Measurements from ENCODE around the gene SYCE3. TPM values are rescaled to one million over a fixed set of nuclear protein-coding genes. Genes with fewer than 3 reads are reported as not detected.
A peak's percentile ranks its signal among the peaks of the same experiment; 100 is the strongest.

The SYCE3 gene
- polyA plus RNA-seq, 1 experiment, result not detected

DNA sequence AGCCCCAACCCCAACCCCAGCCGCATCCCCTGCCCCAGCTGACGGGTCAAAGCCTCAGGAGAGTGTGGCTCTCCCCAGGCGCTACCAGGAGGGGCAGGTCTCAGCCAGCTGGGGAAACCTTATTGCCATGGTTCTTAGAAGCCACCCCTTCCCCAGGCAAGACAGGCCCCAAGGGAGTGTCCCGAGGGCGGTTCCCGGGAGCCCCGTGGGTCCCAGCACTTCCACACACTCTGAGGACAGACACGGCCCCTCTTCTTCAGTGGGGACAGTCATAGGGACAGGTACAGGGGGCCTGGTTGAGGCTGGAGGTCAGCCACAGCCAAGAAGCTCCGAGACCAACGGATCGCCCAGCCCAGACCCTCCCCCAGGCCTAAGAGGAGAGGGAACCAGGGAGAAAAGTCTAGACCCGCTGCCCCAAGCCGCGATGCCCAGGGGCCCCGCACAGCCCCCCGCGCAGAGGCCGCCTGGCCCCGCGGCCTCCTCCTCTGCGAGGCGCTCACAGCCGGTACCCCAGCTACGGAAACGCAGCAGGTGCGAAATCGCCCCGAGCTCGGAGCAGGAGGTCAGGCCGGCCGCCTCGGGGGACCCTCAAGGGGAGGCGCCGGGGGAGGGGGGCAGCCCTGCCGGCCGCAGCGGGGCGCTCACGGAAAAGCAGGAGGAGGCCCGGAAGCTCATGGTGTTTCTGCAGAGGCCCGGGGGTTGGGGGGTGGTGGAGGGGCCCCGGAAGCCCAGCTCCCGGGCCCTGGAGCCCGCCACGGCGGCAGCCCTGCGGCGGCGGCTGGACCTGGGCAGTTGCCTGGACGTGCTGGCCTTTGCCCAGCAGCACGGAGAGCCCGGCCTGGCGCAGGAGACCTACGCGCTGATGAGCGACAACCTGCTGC, 14.4 kb downstream of the SYCE3 start:
- CTCF ChIA-PET, result interaction anchor here (0.8 to 2.0 kb wide), 4 partner anchors 12 to 22 kb away, joined by 4 to 16 read pairs (median 6); partner anchors contain the start of gene SYCE3
- no peak overlapping the region for H3K4me3 ChIP-seq (ENCODE audit: low read depth, low read length)
- peaks cover 31% of the 10 kb centered on the region for H3K27me3 ChIP-seq (ENCODE audit: control insufficient read depth, insufficient read depth, low read length)
- H3K36me3 ChIP-seq (ENCODE audit: control insufficient read depth, insufficient read depth, low read length), result no peaks in the 10 kb centered on the region
- TF ChIP-seq, protein P1, sequence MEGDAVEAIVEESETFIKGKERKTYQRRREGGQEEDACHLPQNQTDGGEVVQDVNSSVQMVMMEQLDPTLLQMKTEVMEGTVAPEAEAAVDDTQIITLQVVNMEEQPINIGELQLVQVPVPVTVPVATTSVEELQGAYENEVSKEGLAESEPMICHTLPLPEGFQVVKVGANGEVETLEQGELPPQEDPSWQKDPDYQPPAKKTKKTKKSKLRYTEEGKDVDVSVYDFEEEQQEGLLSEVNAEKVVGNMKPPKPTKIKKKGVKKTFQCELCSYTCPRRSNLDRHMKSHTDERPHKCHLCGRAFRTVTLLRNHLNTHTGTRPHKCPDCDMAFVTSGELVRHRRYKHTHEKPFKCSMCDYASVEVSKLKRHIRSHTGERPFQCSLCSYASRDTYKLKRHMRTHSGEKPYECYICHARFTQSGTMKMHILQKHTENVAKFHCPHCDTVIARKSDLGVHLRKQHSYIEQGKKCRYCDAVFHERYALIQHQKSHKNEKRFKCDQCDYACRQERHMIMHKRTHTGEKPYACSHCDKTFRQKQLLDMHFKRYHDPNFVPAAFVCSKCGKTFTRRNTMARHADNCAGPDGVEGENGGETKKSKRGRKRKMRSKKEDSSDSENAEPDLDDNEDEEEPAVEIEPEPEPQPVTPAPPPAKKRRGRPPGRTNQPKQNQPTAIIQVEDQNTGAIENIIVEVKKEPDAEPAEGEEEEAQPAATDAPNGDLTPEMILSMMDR (IDR thresholded peaks at IDR 0.05; ENCODE audit: insufficient read depth, low read depth, low read length), result no peak
- POLR2A ChIA-PET, result no interaction called here
- no peak for DNase-seq (ENCODE audit: low read depth)

DNA sequence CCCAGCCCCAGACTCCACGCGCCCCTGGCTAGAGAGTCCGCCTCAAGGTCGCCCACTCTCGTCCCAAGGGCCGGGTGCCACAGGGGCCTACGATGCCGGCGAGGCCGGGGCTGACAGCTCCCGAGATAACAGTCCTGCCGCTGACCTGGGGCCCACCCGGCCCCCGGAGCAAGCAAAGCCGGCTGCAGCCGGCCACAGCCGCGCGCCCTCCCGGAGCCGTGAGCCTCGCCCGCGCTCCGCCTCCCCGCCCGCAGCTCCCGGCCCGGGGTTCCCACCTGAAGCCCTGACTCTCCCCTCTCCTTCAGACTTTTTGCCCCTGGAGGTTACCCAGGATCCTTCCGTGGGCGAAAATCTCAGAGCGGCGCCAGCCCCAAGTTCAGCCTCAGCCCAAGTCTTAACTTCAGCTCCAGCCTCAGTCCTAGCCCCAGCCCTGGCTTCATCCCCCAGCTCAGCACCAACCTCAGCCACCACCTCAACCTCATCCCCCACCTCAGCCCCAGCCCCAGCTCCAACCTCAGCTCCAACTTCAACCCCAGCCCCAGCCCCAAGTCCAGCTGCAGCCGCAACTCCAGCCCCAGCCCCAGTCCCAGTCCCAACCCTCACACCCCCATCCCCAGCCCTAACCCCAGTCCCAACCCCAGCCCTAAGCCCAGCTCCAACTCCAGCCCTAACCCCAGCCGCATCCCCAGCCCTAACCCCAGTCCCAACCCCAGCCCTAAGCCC, 15.3 kb downstream of the SYCE3 start:
- DNase-seq (ENCODE audit: low read depth), result no peak
- POLR2A ChIA-PET, result no interaction called here
- Histone ChIP-seq H3K27me3 (ENCODE audit: control insufficient read depth, insufficient read depth, low read length) (peaks cover 31% of the 10 kb centered on the region), H3K4me3 (ENCODE audit: low read depth, low read length) (no peak overlapping the region), H3K36me3 (ENCODE audit: control insufficient read depth, insufficient read depth, low read length) (no peaks in the 10 kb centered on the region)
- TF ChIP-seq, protein P1 (IDR thresholded peaks at IDR 0.05; ENCODE audit: insufficient read depth, low read depth, low read length), result no peak
- CTCF ChIA-PET, result interaction anchor here (0.8 to 2.0 kb wide), 4 partner anchors 13 to 22 kb away, joined by 4 to 16 read pairs (median 6); partner anchors contain the start of gene SYCE3

DNA sequence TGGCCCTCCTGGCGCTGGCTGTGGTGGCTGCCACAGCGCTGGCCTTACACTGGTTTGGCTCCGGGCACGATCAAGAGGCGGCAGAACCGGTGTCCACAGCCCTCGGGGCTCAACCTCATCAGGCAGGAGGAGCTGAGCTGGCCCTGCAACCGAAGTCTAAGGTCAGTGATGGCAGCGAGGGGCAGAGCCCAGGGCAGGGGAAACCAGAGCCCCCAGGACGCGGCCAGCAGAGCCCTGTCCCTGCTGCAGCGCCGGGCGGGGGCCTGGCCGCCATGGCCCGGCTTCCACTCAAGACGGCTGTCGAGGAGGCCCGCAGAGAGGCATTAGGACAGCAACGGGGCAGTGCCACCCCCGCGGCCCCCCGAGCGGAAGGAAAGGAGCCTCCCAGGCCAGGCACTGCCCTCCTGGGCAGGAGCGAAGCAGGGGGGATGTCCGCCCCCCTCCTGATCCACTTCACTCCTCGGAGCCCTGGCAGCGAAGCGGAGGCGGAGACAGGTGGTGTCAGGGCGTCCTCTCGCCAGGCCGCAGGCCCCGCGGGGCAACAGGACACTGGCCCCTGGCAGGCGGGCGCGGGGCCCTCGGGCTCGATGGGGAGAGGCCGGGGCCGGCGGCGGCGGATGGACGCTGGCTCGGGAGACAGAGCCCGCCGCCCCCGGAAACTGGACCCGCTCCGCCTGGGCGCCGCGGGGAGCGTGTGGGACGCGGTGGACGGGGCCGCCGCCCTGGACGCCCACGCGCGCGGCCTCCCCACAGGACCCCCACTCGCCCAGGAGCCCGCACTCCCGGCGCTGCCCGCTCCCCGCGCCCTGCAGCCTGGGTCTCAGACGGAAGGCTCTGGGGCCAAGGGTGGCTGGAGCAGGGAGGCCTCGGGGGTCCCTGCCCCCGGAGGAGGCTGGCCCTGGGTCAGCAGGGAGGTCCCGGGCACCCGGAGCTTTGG, 16.1 kb downstream of the SYCE3 start:
- Histone ChIP-seq H3K4me3 (ENCODE audit: low read depth, low read length) (no peak overlapping the region), H3K27me3 (ENCODE audit: control insufficient read depth, insufficient read depth, low read length) (peaks cover 30% of the 10 kb centered on the region), H3K36me3 (ENCODE audit: control insufficient read depth, insufficient read depth, low read length) (no peaks in the 10 kb centered on the region)
- POLR2A ChIA-PET, result no interaction called here
- TF ChIP-seq, protein P1 (IDR thresholded peaks at IDR 0.05; ENCODE audit: insufficient read depth, low read depth, low read length), result no peak
- CTCF ChIA-PET, result interaction anchor here (0.8 to 1.9 kb wide), 5 partner anchors 9 to 21 kb away, joined by 3 to 17 read pairs (median 4); partner anchors contain the start of genes SCO2 and SYCE3
- no peak for DNase-seq (ENCODE audit: low read depth)

GRCh38 chr22:50545522-50546325, 17.0 kb downstream of the SYCE3 start, which contains the start of gene KLHDC7B:
TSS of gene KLHDC7B (plus strand) at chr22:50545899. CDS start at chr22:50546244, 345 bp downstream.
- TF ChIP-seq, protein P1 (IDR thresholded peaks at IDR 0.05; ENCODE audit: insufficient read depth, low read depth, low read length), result peak; percentile 52
- Histone ChIP-seq H3K27me3 (ENCODE audit: control insufficient read depth, insufficient read depth, low read length) (peaks cover 30% of the 10 kb centered on the region), H3K4me3 (ENCODE audit: low read depth, low read length) (no peak within 1 kb of the TSS), H3K36me3 (ENCODE audit: control insufficient read depth, insufficient read depth, low read length) (no peaks in the 10 kb centered on the region)
- CTCF ChIA-PET, result interaction anchor here (0.8 to 1.8 kb wide), 6 partner anchors 10 to 75 kb away, joined by 3 to 17 read pairs (median 4); partner anchors contain the start of genes SCO2 and SYCE3
- POLR2A ChIA-PET, result interaction anchor here (1.0 kb wide), 1 partner anchor 20 kb away, joined by 3 read pairs; the partner anchor contains the start of gene SCO2
- no peak for DNase-seq (ENCODE audit: low read depth)

All from BJ (cell line).